Measurements from ENCODE around the gene WDR38. TPM values are rescaled to one million over a fixed set of nuclear protein-coding genes. Genes with fewer than 3 reads are reported as not detected.

Gene WDR38
- total RNA-seq, 1 donor, result not detected

DNA sequence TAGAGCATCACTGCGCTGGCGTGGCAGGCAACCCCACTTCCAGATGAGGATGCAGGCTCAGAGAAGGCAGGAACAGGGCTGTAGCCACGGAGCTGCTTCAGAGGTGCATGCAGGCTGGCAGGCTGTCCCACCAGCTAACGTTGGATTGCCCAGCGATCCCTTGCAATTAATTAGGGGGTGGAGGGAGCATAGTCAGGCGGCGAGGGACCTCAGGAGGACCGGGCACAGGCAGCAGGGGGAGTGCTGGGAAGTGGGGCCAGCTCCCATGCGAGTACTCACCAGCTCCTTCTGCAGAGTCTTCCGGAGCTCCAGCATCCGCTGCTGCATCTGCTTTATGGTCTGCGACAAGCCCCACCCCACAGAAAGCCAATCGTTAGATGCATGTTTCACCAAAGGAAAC, 29.0 kb downstream of the WDR38 start:
- no peak for TF ChIP-seq CTCF (IDR thresholded peaks at IDR 0.05; ENCODE audit: insufficient read depth, low read depth, low read length)
- no peak overlapping the region for H3K4me3 ChIP-seq (ENCODE audit: low read depth, low read length)
- DNase-seq (ENCODE audit: low read depth), result no peak

GRCh38 chr9:124884376-124884775, 31.1 kb downstream of the WDR38 start:
- H3K4me3 ChIP-seq (ENCODE audit: low read depth, low read length), result no peak overlapping the region
- no peak for DNase-seq (ENCODE audit: low read depth)
- no peak for TF ChIP-seq CTCF (IDR thresholded peaks at IDR 0.05; ENCODE audit: insufficient read depth, low read depth, low read length)

- no peak for TF ChIP-seq CTCF (IDR thresholded peaks at IDR 0.05; ENCODE audit: insufficient read depth, low read depth, low read length)
- no peak for DNase-seq (ENCODE audit: low read depth)
- H3K4me3 ChIP-seq (ENCODE audit: low read depth, low read length), result no peak overlapping the region
These were observed 32.3 kb downstream of the WDR38 start for GRCh38 chr9:124885551-124885950.

DNA sequence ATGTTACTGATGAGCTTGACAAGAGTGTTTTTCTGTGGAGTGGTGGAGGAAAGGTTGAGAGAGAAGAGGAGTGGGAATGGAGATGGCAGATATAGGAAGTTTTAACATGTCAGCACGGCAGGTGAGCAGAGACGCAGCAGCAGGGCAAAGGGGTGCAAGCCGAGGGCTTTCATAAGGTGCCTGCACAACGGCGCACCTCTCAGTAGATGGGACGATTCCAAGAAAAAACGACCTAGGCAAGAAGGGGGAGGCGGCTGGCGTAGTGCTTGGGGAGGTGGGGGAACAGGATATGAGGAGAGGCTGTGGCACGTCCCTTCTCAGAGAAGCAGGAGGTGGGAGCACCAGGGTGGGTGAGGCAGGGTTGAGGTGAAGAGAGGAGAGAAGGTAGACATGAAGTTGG, 33.2 kb downstream of the WDR38 start:
- no peak for TF ChIP-seq CTCF (IDR thresholded peaks at IDR 0.05; ENCODE audit: insufficient read depth, low read depth, low read length)
- no peak overlapping the region for H3K4me3 ChIP-seq (ENCODE audit: low read depth, low read length)
- DNase-seq (ENCODE audit: low read depth), result no peak

DNA sequence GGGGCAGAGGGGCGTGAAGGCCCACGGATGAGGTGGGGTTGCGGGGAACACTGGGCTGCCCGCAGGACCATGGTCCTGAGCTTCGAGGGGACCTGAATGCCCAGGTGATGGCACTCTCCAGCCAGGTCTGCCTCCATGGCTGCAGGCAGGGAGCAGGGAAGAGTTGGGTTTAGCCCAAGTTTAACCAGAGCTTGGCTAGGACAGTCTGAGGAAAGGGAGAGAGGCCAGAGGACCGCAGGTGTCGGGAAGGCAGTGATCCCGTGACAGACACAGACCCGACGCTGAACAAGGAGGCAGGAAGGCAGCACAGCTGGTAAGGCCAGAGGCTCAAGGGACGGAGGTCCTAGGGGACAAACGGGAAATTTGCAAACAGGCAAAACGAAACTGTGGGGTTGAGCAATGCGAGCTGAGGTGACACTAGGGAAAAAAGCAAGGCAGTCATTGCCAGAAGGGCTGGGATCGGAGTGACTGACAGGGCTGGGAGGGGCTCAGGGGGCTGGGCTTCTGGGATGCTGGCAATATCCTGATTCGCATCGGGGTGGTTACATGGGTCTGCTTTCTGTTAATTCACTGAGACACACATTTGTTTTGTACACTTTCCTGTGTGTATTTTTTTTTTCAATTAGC, 33.7 kb downstream of the WDR38 start:
- no peak overlapping the region for H3K4me3 ChIP-seq (ENCODE audit: low read depth, low read length)
- TF ChIP-seq CTCF (IDR thresholded peaks at IDR 0.05; ENCODE audit: insufficient read depth, low read depth, low read length), result no peak
- DNase-seq (ENCODE audit: low read depth), result no peak

GRCh38 chr9:124887832-124888231, 34.6 kb downstream of the WDR38 start:
- no peak for DNase-seq (ENCODE audit: low read depth)
- no peak for TF ChIP-seq CTCF (IDR thresholded peaks at IDR 0.05; ENCODE audit: insufficient read depth, low read depth, low read length)

GRCh38 chr9:124889006-124889405, 35.7 kb downstream of the WDR38 start:
- TF ChIP-seq CTCF (IDR thresholded peaks at IDR 0.05; ENCODE audit: insufficient read depth, low read depth, low read length), result no peak
- no peak for DNase-seq (ENCODE audit: low read depth)
- no peak overlapping the region for H3K4me3 ChIP-seq (ENCODE audit: low read depth, low read length)

More at GRCh38 chr9:124887832-124888231, 34.6 kb downstream of the WDR38 start:
- H3K4me3 ChIP-seq (ENCODE audit: low read depth, low read length), result no peak overlapping the region

All from fibroblast of villous mesenchyme (primary cell).